H1 (cell line): Measurements from ENCODE around the gene TTPAL. TPM values are rescaled to one million over a fixed set of nuclear protein-coding genes. Genes with fewer than 3 reads are reported as not detected.

ENCODE experiments used
- CTCF ChIA-PET: fragments of 300-600 bp; sonication (Branson Sonifier 250); formaldehyde crosslinking; loops from one replicate; lab custom pipeline; 2021; ENCODE audit not compliant: partially characterized antibody; lab: Charles Lee
- POLR2A ChIA-PET: fragments of 300-600 bp; sonication (Branson Sonifier 250); formaldehyde crosslinking; loops from one replicate; lab custom pipeline; 2021; ENCODE audit warnings: inconsistent platforms; ENCODE audit not compliant: partially characterized antibody; lab: Charles Lee
- DNase-seq, 2 experiments: peaks; one replicate each; pipeline versions ENCODE4 v3.0.0 to v3.0.0-alpha.2; 2010 to 2022; ENCODE audit warnings: low spot score in 2 of 2, low read depth in 1 of 2, mixed read lengths in 1 of 2
- FAIRE-seq: peaks from 2 replicates; lab custom pipeline; 2011; peaks lifted over from hg19 to GRCh38; lab: Jason Lieb, UNC
- H2AFZ ChIP-seq: 2 replicates; pipeline ENCODE4 v1.8.1; 2012; ENCODE audit warnings: low read length, inconsistent platforms
- H2AK5ac ChIP-seq: 2 replicates; pipeline ENCODE4 v1.6.1; 2013; ENCODE audit warnings: low read depth, low read length
- H2BK120ac ChIP-seq: replicated peaks from 2 replicates; pipeline ENCODE3; 2013; ENCODE audit warnings: low read depth, low read length, inconsistent platforms
- H2BK12ac ChIP-seq: 2 replicates; pipeline ENCODE4 v1.6.1; 2013; ENCODE audit warnings: low read depth, low read length
- H2BK15ac ChIP-seq: 2 replicates; pipeline ENCODE4 v1.6.1; 2013; ENCODE audit warnings: low read length
- H2BK20ac ChIP-seq: 2 replicates; pipeline ENCODE4 v1.6.1; 2013; ENCODE audit warnings: low read length
- H2BK5ac ChIP-seq: 2 replicates; pipeline ENCODE4 v1.6.1; 2013; ENCODE audit warnings: low read depth, low read length
- H3K14ac ChIP-seq: 2 replicates; pipeline ENCODE4 v1.6.1; 2013; ENCODE audit warnings: inconsistent platforms; ENCODE audit not compliant: insufficient read length
- H3K18ac ChIP-seq: 2 replicates; pipeline ENCODE4 v1.6.1; 2013; ENCODE audit warnings: low read length; ENCODE audit errors: extremely low read depth
- H3K23ac ChIP-seq: 2 replicates; pipeline ENCODE4 v1.6.1; 2013; ENCODE audit warnings: inconsistent platforms; ENCODE audit not compliant: insufficient read length
- H3K23me2 ChIP-seq: 2 replicates; pipeline ENCODE4 v1.6.1; 2013; ENCODE audit warnings: low read depth, low read length
- H3K27ac ChIP-seq: 2 replicates; pipeline ENCODE4 v1.6.1; 2011; ENCODE audit warnings: low read depth, low read length, inconsistent platforms
- H3K27me3 ChIP-seq, 4 experiments: replicated peaks in 1 of 4; 1 replicate in 1 of 4; 2 replicates in 3 of 4; pipeline versions ENCODE4 v1.6.1 to v1.8.1; 2011 to 2013; ENCODE audit warnings: low read length in 3 of 4, mild to moderate bottlenecking in 3 of 4, inconsistent platforms in 2 of 4, mixed read lengths in 2 of 4, moderate library complexity in 1 of 4; ENCODE audit not compliant: control insufficient read depth in 3 of 4, insufficient read depth in 3 of 4; ENCODE audit errors: extremely low read depth in 1 of 4
- H3K36me3 ChIP-seq, 4 experiments: 2 replicates each; pipeline versions ENCODE4 v1.6.1 to v1.8.1; 2011 to 2013; ENCODE audit warnings: mild to moderate bottlenecking in 4 of 4, low read length in 3 of 4, moderate library complexity in 2 of 4, control low read depth in 1 of 4, inconsistent platforms in 1 of 4; ENCODE audit not compliant: insufficient read depth in 4 of 4, control insufficient read depth in 2 of 4
- H3K4ac ChIP-seq: replicated peaks from 2 replicates; pipeline ENCODE3; 2013; ENCODE audit warnings: low read length, low read depth, mixed read lengths, inconsistent platforms; ENCODE audit not compliant: insufficient read length
- H3K4me1 ChIP-seq, 4 experiments: replicated peaks in 1 of 4; 1 replicate in 1 of 4; 2 replicates in 3 of 4; pipeline versions ENCODE4 v1.6.1 to v1.8.1; 2011 to 2013; ENCODE audit warnings: low read length in 3 of 4, inconsistent platforms in 2 of 4, mixed read lengths in 1 of 4; ENCODE audit not compliant: insufficient read depth in 4 of 4, control insufficient read depth in 3 of 4
- H3K4me2 ChIP-seq, 2 experiments: 2 replicates each; pipeline versions ENCODE4 v1.6.1 to v1.8.1; 2011 to 2013; ENCODE audit warnings: low read depth in 2 of 2, low read length in 2 of 2, control low read depth in 1 of 2, inconsistent platforms in 1 of 2, mild to moderate bottlenecking in 1 of 2; ENCODE audit not compliant: insufficient read depth in 1 of 2
- H3K4me3 ChIP-seq, 4 experiments: fragments of 200-600, 300-600 bp in 1 of 4; sonication (generic), shearing (Covaris generic), sonication (Bioruptor Twin) in 1 of 4; 2 replicates each; pipeline versions ENCODE4 v1.5.1 to v1.8.1; 2011 to 2016; ENCODE audit warnings: low read length in 4 of 4, low read depth in 3 of 4, control low read depth in 2 of 4, inconsistent platforms in 2 of 4, mild to moderate bottlenecking in 2 of 4, mixed read lengths in 1 of 4, moderate library complexity in 1 of 4; ENCODE audit not compliant: insufficient read depth in 2 of 4; ENCODE audit errors: extremely low read depth in 1 of 4
- H3K56ac ChIP-seq: replicated peaks from 2 replicates; pipeline ENCODE3; 2013; ENCODE audit warnings: low read depth, mild to moderate bottlenecking, mixed read lengths, low read length, inconsistent platforms; ENCODE audit not compliant: insufficient read length
- H3K79me1 ChIP-seq: 2 replicates; pipeline ENCODE4 v1.6.1; 2013; ENCODE audit warnings: low read depth, low read length, control low read depth
- H3K79me2 ChIP-seq, 2 experiments: 2 replicates each; pipeline versions ENCODE4 v1.6.1 to v1.8.1; 2012 to 2013; ENCODE audit warnings: low read length in 2 of 2, mild to moderate bottlenecking in 2 of 2, inconsistent platforms in 1 of 2; ENCODE audit not compliant: insufficient read depth in 2 of 2, control insufficient read depth in 1 of 2
- H3K9ac ChIP-seq, 4 experiments: replicated peaks in 1 of 4; 1 replicate in 1 of 4; 2 replicates in 3 of 4; pipeline versions ENCODE4 v1.6.1 to v1.8.1; 2011 to 2013; ENCODE audit warnings: low read depth in 3 of 4, low read length in 3 of 4, control low read depth in 2 of 4, mild to moderate bottlenecking in 2 of 4, moderate library complexity in 2 of 4, inconsistent platforms in 1 of 4; ENCODE audit errors: extremely low read depth in 1 of 4
- H3K9me3 ChIP-seq, 2 experiments: 2 replicates each; pipeline versions ENCODE4 v1.6.1 to v1.8.1; 2012 to 2013; ENCODE audit warnings: mild to moderate bottlenecking in 2 of 2, moderate library complexity in 2 of 2, control low read depth in 1 of 2, inconsistent platforms in 1 of 2, low read depth in 1 of 2, low read length in 1 of 2, mixed read lengths in 1 of 2; ENCODE audit not compliant: insufficient read depth in 2 of 2
- H4K20me1 ChIP-seq, 2 experiments: replicated peaks in 1 of 2; 2 replicates each; pipeline versions ENCODE3 to v1.8.1; 2011 to 2013; ENCODE audit warnings: inconsistent platforms in 2 of 2, low read length in 2 of 2, mild to moderate bottlenecking in 1 of 2; ENCODE audit not compliant: insufficient read depth in 2 of 2, control insufficient read depth in 1 of 2
- H4K5ac ChIP-seq: 2 replicates; pipeline ENCODE4 v1.6.1; 2013; ENCODE audit warnings: low read length, low read depth, mixed read lengths, inconsistent platforms; ENCODE audit not compliant: insufficient read length
- H4K8ac ChIP-seq: 2 replicates; pipeline ENCODE4 v1.8.0; 2013; ENCODE audit warnings: mild to moderate bottlenecking, moderate library complexity, low read length, inconsistent platforms; ENCODE audit not compliant: insufficient read depth; ENCODE audit errors: extremely low read depth
- H4K91ac ChIP-seq: replicated peaks from 2 replicates; pipeline ENCODE3; 2013; ENCODE audit warnings: low read length, mixed read lengths, inconsistent platforms; ENCODE audit not compliant: insufficient read length
- CHD1 ChIP-seq: IDR thresholded peaks from 2 replicates; pipeline ENCODE4 v1.6.1; 2012; ENCODE audit warnings: low read depth, low read length, improper control_type of control experiment
- WGBS, 2 experiments: shearing (Covaris generic) in 1 of 2; methylation state at CpG; one replicate each; pipeline versions ENCODE4 v1.1.6 to v1.1.7; 2013 to 2015; ENCODE audit warnings: low lambda C conversion rate in 2 of 2, mixed read lengths in 2 of 2, inconsistent platforms in 1 of 2, low coverage in 1 of 2, missing lambda C conversion rate in 1 of 2; ENCODE audit not compliant: insufficient replicate concordance in 2 of 2, insufficient coverage in 1 of 2, insufficient read length in 1 of 2; ENCODE audit errors: extremely low coverage in 1 of 2, missing lambda C conversion rate in 1 of 2; 5-methylcytosine and 5-hydroxymethylcytosine counted together
- polyA plus RNA-seq, 7 experiments: library from polyadenylated mRNA; depleted of rRNA in 3 of 7; stranded (reverse) in 5 of 7; unstranded in 2 of 7; fragments of >200 nt in 5 of 7; fragments of 200-250 nt in 2 of 7; gene quantifications; 1 replicate in 5 of 7; 2 replicates in 1 of 7; 4 replicates in 1 of 7; pipeline versions ENCODE4 v1.2.1 to v1.2.3, GENCODE V29; 2011 to 2013; ENCODE audit warnings: missing spikeins in 2 of 7, mixed read lengths in 2 of 7
- total RNA-seq: library from RNA; stranded (reverse); fragmentation: NEBNext Ultra II Directional; extraction: Animal tissue kit (Norgen Biotek cat#: 25700); gene quantifications from 2 replicates; pipeline ENCODE4 v1.2.1, GENCODE V29; 2021
- TF ChIP-seq, protein P1 (sequence below): IDR thresholded peaks from 2 replicates; pipeline ENCODE4 v1.6.1; 2011; ENCODE audit warnings: low read length, improper control_type of control experiment

Gene TTPAL
- total and polyA plus RNA-seq, 2 of the 8 experiments (the other 6 are each of a cell fraction or from before 2014, with no cell fraction given), result 2.8 to 14.0 TPM

- Histone ChIP-seq H4K20me1 (no peaks in the 10 kb centered on the region), H3K9ac (no peak overlapping the region), H2BK15ac (no peak overlapping the region), H2AFZ (0 out of 2 replicates have a peak overlapping the region, but pooled peaks have one; percentile 48), H4K8ac (no peak overlapping the region), H3K27ac (no peak overlapping the region), H3K79me1 (no peaks in the 10 kb centered on the region), H3K23me2 (no peaks in the 10 kb centered on the region), H3K4me2 (no peak overlapping the region), H3K14ac (no peak overlapping the region), H3K18ac (no peak overlapping the region), H3K23ac (no peak overlapping the region), H3K9me3 (no peaks in the 10 kb centered on the region), H3K56ac (no peak overlapping the region), H3K36me3 (no peaks in the 10 kb centered on the region), H2BK5ac (no peak overlapping the region), H3K4me1 (no peaks in the 10 kb centered on the region), H3K79me2 (no peaks in the 10 kb centered on the region), H2BK20ac (no peak overlapping the region), H4K91ac (no peak overlapping the region), H3K27me3 (no peaks in the 10 kb centered on the region), H2BK120ac (no peak overlapping the region), H2AK5ac (no peak overlapping the region), H4K5ac (no peak overlapping the region), H2BK12ac (no peak overlapping the region), H3K4me3 (no peak overlapping the region), H3K4ac (no peak overlapping the region)
- CTCF ChIA-PET, result interaction anchor here (0.6 to 4.5 kb wide), 20 partner anchors 9 to 249 kb away, joined by 3 to 33 read pairs (median 4); partner anchors contain the start of gene HNF4A
- 82% methylated on average over 6 of the region's 6 CpGs; no CpG with 5 or more reads in 1 of the 2 experiments for WGBS, 2 experiments
- POLR2A ChIA-PET, result no interaction called here
- TF ChIP-seq, protein P1, sequence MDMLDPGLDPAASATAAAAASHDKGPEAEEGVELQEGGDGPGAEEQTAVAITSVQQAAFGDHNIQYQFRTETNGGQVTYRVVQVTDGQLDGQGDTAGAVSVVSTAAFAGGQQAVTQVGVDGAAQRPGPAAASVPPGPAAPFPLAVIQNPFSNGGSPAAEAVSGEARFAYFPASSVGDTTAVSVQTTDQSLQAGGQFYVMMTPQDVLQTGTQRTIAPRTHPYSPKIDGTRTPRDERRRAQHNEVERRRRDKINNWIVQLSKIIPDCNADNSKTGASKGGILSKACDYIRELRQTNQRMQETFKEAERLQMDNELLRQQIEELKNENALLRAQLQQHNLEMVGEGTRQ, result no peak
- no peak for TF ChIP-seq CHD1
- DNase-seq, result no peak
- no peak for FAIRE-seq
These were observed 14.4 kb upstream of the TTPAL start for GRCh38 chr20:44461142-44461802.
